HL-60/S4 (cell line): Measurements from ENCODE around the gene CDC5L.

Experiments
- in situ Hi-C: fragments of 300-500 bp; cut with MboI; formaldehyde crosslinking; loops from 2 replicates; pipeline ENCODE4 v1.14.3; 2022; ENCODE audit warnings: low sequenced_read_pairs

The CDC5L gene

DNA sequence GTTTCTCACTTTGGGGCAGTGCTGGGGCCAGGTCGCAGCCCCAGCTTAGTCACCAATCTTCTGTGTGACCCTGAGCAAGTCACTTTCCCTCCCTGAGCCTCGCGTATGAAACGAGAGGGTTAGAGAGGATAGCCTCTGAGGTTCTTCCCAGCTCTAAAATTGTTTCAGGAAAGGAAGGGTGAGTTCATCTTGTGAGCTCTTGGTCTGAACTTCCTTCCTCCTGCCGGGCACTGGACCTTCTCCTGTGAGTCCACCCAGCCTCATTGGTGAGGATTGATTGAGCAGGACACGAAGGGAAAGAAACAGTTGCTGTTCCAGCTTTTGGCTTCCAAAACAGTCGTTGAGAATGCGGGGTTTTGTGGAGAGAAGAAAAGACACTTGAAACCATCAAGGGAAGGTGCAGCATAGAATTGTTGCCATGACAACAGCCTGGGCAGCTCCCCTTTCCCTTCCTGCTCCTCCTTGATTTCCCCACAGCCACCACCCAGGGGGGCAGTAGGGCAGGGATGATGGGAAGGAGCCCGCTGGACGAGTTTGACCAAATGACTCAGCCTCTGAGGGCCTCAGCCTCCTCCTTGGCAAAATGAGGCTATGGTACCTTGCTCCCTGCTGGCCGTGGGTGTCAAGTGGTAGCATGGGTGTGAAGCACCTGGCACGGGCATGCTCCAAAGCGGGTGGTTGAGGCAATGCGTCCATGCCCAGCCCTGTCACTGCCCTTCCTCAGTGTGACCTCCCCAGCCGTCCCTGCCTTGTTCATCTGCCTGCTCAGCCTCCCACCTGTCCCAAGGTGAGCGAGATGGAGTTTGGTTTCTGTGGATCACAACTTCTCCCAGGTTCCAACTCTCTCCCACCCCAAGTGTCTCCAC lies 107.8 kb downstream of the CDC5L start:
- in situ Hi-C loops: loop anchor here (25.0 kb wide), 1 partner anchor 1417 kb away; no protein-coding TSS in a partner anchor

GRCh38 chr6:44496665-44497369 lies 109.3 kb downstream of the CDC5L start:
- in situ Hi-C loops: loop anchor here (25.0 kb wide), 1 partner anchor 1415 kb away; no protein-coding TSS in a partner anchor

GRCh38 chr6:44497807-44498206 lies 110.3 kb downstream of the CDC5L start:
- in situ Hi-C loops: loop anchor here (25.0 kb wide), 1 partner anchor 1414 kb away; no protein-coding TSS in a partner anchor

DNA sequence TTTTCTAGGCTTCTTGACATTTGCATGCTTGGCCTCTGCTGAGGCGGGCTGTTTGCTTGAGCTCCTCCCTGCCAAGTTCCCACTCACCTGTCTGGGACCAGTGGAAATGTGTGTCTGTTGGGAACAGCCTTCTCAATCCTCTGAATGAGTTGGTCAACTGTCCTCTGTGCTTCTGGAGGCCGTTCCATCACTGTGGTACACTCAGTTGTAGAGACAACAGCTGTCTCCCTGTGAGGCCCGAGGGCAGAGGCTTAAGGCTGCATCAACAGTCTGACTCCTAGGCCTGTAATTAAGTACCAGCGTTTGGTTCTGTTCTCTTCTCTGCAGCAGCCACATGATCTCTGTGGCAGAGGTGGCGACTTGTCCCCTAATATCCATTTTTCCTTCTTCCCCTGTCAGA lies 110.9 kb downstream of the CDC5L start:
- in situ Hi-C loops: loop anchor here (25.0 kb wide), 1 partner anchor 1414 kb away; no protein-coding TSS in a partner anchor

GRCh38 chr6:44499609-44500008 lies 112.1 kb downstream of the CDC5L start:
- in situ Hi-C loops: loop anchor here (25.0 kb wide), 1 partner anchor 1413 kb away; no protein-coding TSS in a partner anchor
